ENCODE results near the gene LCLAT1.
"Not testable (repeated sequence)": the region's sequence is repeated elsewhere in the genome, so short reads cannot be mapped to it uniquely, and the experiment has no call there.

LCLAT1 gene

GRCh38 chr2:30631051-30631671, 184.1 kb downstream of the LCLAT1 start:
- Mint-ChIP-seq H3K27ac (peak overlapping the region; percentile 12), H3K4me1 (peaks cover 17% of the 10 kb centered on the region)

GRCh38 chr2:30633039-30633438, 186.0 kb downstream of the LCLAT1 start:
- no peak for DNase-seq (ENCODE audit: low spot score in 2 of 2)
- Mint-ChIP-seq H3K4me3 (no peak overlapping the region), H3K27ac (no peak overlapping the region), H3K4me1 (peaks cover 19% of the 10 kb centered on the region), H3K27me3 (no peaks in the 10 kb centered on the region), H3K36me3 (peaks cover 10% of the 10 kb centered on the region), H3K9me3 (no peaks in the 10 kb centered on the region)
- no peak for ATAC-seq (ENCODE audit: low read depth)

More at GRCh38 chr2:30631051-30631671, 184.1 kb downstream of the LCLAT1 start:
- DNase-seq (ENCODE audit: low spot score in 2 of 2), result no peak
- no peaks in the 10 kb centered on the region for H3K9me3 Mint-ChIP-seq
- no peaks in the 10 kb centered on the region for H3K27me3 Mint-ChIP-seq
- no peak overlapping the region for H3K4me3 Mint-ChIP-seq
- peaks cover 6% of the 10 kb centered on the region for H3K36me3 Mint-ChIP-seq
- peak; percentile 62 for ATAC-seq (ENCODE audit: low read depth)

- peaks cover 7% of the 10 kb centered on the region for H3K4me1 Mint-ChIP-seq
- no peaks in the 10 kb centered on the region for H3K9me3 Mint-ChIP-seq
- no peak for DNase-seq (ENCODE audit: low spot score in 2 of 2)
- no peaks in the 10 kb centered on the region for H3K27me3 Mint-ChIP-seq
- no peak for ATAC-seq (ENCODE audit: low read depth)
- no peak overlapping the region for H3K4me3 Mint-ChIP-seq
- H3K27ac Mint-ChIP-seq, result no peak overlapping the region
- peaks cover 29% of the 10 kb centered on the region for H3K36me3 Mint-ChIP-seq
These were observed 189.3 kb downstream of the LCLAT1 start for GRCh38 chr2:30636311-30636710.

GRCh38 chr2:30639836-30640235, 192.8 kb downstream of the LCLAT1 start:
- Mint-ChIP-seq H3K4me3 (no peak overlapping the region), H3K36me3 (peaks cover 29% of the 10 kb centered on the region), H3K9me3 (no peaks in the 10 kb centered on the region), H3K27ac (peak overlapping the region; percentile 25), H3K4me1 (peaks cover 9% of the 10 kb centered on the region), H3K27me3 (no peaks in the 10 kb centered on the region)
- ATAC-seq (ENCODE audit: low read depth) (no peak), DNase-seq (ENCODE audit: low spot score in 2 of 2) (no peak)

- Mint-ChIP-seq H3K27ac (no peak overlapping the region), H3K9me3 (no peaks in the 10 kb centered on the region), H3K36me3 (peaks cover 26% of the 10 kb centered on the region), H3K4me3 (no peak overlapping the region), H3K27me3 (no peaks in the 10 kb centered on the region), H3K4me1 (peaks cover 4% of the 10 kb centered on the region)
- DNase-seq (ENCODE audit: low spot score in 2 of 2) (no peak), ATAC-seq (ENCODE audit: low read depth) (no peak)
These were observed 194.8 kb downstream of the LCLAT1 start for GRCh38 chr2:30641765-30642345.

- H3K27me3 Mint-ChIP-seq; H3K9me3 Mint-ChIP-seq; H3K27ac Mint-ChIP-seq; H3K4me3 Mint-ChIP-seq; DNase-seq (ENCODE audit: low spot score in 2 of 2); H3K4me1 Mint-ChIP-seq; ATAC-seq (ENCODE audit: low read depth): not testable (repeated sequence)
- H3K36me3 Mint-ChIP-seq, result peaks cover 22% of the 10 kb centered on the region
These were observed 196.0 kb downstream of the LCLAT1 start for GRCh38 chr2:30643013-30643412.

GRCh38 chr2:30643674-30644073, 196.6 kb downstream of the LCLAT1 start:
- H3K27me3 Mint-ChIP-seq, result no peaks in the 10 kb centered on the region
- no peak overlapping the region for H3K4me3 Mint-ChIP-seq
- peaks cover 3% of the 10 kb centered on the region for H3K4me1 Mint-ChIP-seq
- no peak overlapping the region for H3K27ac Mint-ChIP-seq
- no peak for DNase-seq (ENCODE audit: low spot score in 2 of 2)
- no peak for ATAC-seq (ENCODE audit: low read depth)
- H3K9me3 Mint-ChIP-seq, result no peaks in the 10 kb centered on the region
- H3K36me3 Mint-ChIP-seq, result peaks cover 17% of the 10 kb centered on the region

- Mint-ChIP-seq H3K36me3 (peaks cover 8% of the 10 kb centered on the region), H3K27me3 (no peaks in the 10 kb centered on the region)
These were observed 198.2 kb downstream of the LCLAT1 start for GRCh38 chr2:30645081-30645744.

GRCh38 chr2:30645745-30646119, 198.7 kb downstream of the LCLAT1 start:
- peaks cover 3% of the 10 kb centered on the region for H3K4me1 Mint-ChIP-seq
- H3K27ac Mint-ChIP-seq, result peak overlapping the region; percentile 18

More at GRCh38 chr2:30645081-30645744, 198.2 kb downstream of the LCLAT1 start:
- Mint-ChIP-seq H3K4me1 (peaks cover 3% of the 10 kb centered on the region), H3K9me3 (no peaks in the 10 kb centered on the region), H3K27ac (no peak overlapping the region), H3K4me3 (no peak overlapping the region)
- ATAC-seq (ENCODE audit: low read depth) (no peak), DNase-seq (ENCODE audit: low spot score in 2 of 2) (no peak)

GRCh38 chr2:30647752-30648457, 200.9 kb downstream of the LCLAT1 start:
- Mint-ChIP-seq H3K4me3 (no peak overlapping the region), H3K27ac (no peak overlapping the region), H3K27me3 (no peaks in the 10 kb centered on the region)

More at GRCh38 chr2:30645745-30646119, 198.7 kb downstream of the LCLAT1 start:
- H3K9me3 Mint-ChIP-seq, result no peaks in the 10 kb centered on the region
- H3K4me3 Mint-ChIP-seq, result no peak overlapping the region
- ATAC-seq (ENCODE audit: low read depth), result no peak
- no peak for DNase-seq (ENCODE audit: low spot score in 2 of 2)
- peaks cover 3% of the 10 kb centered on the region for H3K36me3 Mint-ChIP-seq
- H3K27me3 Mint-ChIP-seq, result no peaks in the 10 kb centered on the region

GRCh38 chr2:30649278-30649677, 202.2 kb downstream of the LCLAT1 start:
- DNase-seq (ENCODE audit: low spot score in 2 of 2) (no peak), ATAC-seq (ENCODE audit: low read depth) (no peak)
- Mint-ChIP-seq H3K36me3 (no peaks in the 10 kb centered on the region), H3K27me3 (no peaks in the 10 kb centered on the region), H3K27ac (no peak overlapping the region), H3K4me1 (no peaks in the 10 kb centered on the region), H3K4me3 (no peak overlapping the region), H3K9me3 (no peaks in the 10 kb centered on the region)

More at GRCh38 chr2:30647752-30648457, 200.9 kb downstream of the LCLAT1 start:
- ATAC-seq (ENCODE audit: low read depth) (no peak), DNase-seq (ENCODE audit: low spot score in 2 of 2) (no peak)
- Mint-ChIP-seq H3K4me1 (no peaks in the 10 kb centered on the region), H3K9me3 (no peaks in the 10 kb centered on the region), H3K36me3 (no peaks in the 10 kb centered on the region)

- ATAC-seq (ENCODE audit: low read depth), result no peak
- Mint-ChIP-seq H3K27ac (no peak overlapping the region), H3K9me3 (no peaks in the 10 kb centered on the region), H3K4me3 (no peak overlapping the region), H3K27me3 (no peaks in the 10 kb centered on the region), H3K36me3 (no peaks in the 10 kb centered on the region), H3K4me1 (no peaks in the 10 kb centered on the region)
- DNase-seq (ENCODE audit: low spot score in 2 of 2), result no peak
These were observed 202.8 kb downstream of the LCLAT1 start for GRCh38 chr2:30649828-30650227.

- no peaks in the 10 kb centered on the region for H3K4me1 Mint-ChIP-seq
- no peaks in the 10 kb centered on the region for H3K36me3 Mint-ChIP-seq
- H3K27ac Mint-ChIP-seq, result no peak overlapping the region
- no peaks in the 10 kb centered on the region for H3K9me3 Mint-ChIP-seq
- H3K27me3 Mint-ChIP-seq, result peaks cover 2% of the 10 kb centered on the region
- no peak overlapping the region for H3K4me3 Mint-ChIP-seq
- ATAC-seq (ENCODE audit: low read depth), result no peak
- DNase-seq (ENCODE audit: low spot score in 2 of 2), result no peak
These were observed 205.3 kb downstream of the LCLAT1 start for GRCh38 chr2:30652271-30652915.

- H3K4me1 Mint-ChIP-seq, result no peaks in the 10 kb centered on the region
- H3K27ac Mint-ChIP-seq, result no peak overlapping the region
- peaks cover 4% of the 10 kb centered on the region for H3K27me3 Mint-ChIP-seq
- ATAC-seq (ENCODE audit: low read depth) (no peak), DNase-seq (ENCODE audit: low spot score in 2 of 2) (no peak)
- no peak overlapping the region for H3K4me3 Mint-ChIP-seq
- no peaks in the 10 kb centered on the region for H3K36me3 Mint-ChIP-seq
- no peaks in the 10 kb centered on the region for H3K9me3 Mint-ChIP-seq
These were observed 206.8 kb downstream of the LCLAT1 start for GRCh38 chr2:30653847-30654246.

Measured in memory B cell (primary cell).